ENCODE data around the gene BAHCC1. TPM values are rescaled to one million over a fixed set of nuclear protein-coding genes. Genes with fewer than 3 reads are reported as not detected.
A peak's percentile ranks its signal among the peaks of the same experiment; 100 is the strongest.

Gene BAHCC1
- total RNA-seq, 2 donors from 2014 or later = 0.02 to 0.14 TPM

GRCh38 chr17:81392909-81393654 lies 2.2 kb upstream of the BAHCC1 start:
- Mint-ChIP-seq H3K4me3 (peak overlapping the region; percentile 65), H3K9me3 (no peaks in the 10 kb centered on the region), H3K4me1 (ENCODE audit: low read depth) (peaks cover 25% of the 10 kb centered on the region), H3K27ac (peak overlapping the region; percentile 57), H3K36me3 (ENCODE audit: insufficient read depth in 2 of 2) (peaks cover 2 to 4% of the 10 kb centered on the region in 2 donors), H3K27me3 (ENCODE audit: low read depth) (peaks cover 65% of the 10 kb centered on the region)
- ATAC-seq (replicated peaks in 1 of 2) = no peak
- DNase-seq = peak in 1 of 2 donors; percentile 30

- peak overlapping the region; percentile 91 for H3K27ac Mint-ChIP-seq
- H3K4me3 Mint-ChIP-seq = peak overlapping the region; percentile 84 to 85
- peaks cover 63% of the 10 kb centered on the region for H3K27me3 Mint-ChIP-seq (ENCODE audit: low read depth)
- H3K9me3 Mint-ChIP-seq = no peaks in the 10 kb centered on the region
- H3K4me1 Mint-ChIP-seq (ENCODE audit: low read depth) = peaks cover 28% of the 10 kb centered on the region
- DNase-seq (peak; percentile 92 to 95), ATAC-seq (replicated peaks in 1 of 2) (peak; percentile 63)
- H3K36me3 Mint-ChIP-seq (ENCODE audit: insufficient read depth in 2 of 2) = peaks cover 3 to 5% of the 10 kb centered on the region in 2 donors
Observed at GRCh38 chr17:81393684-81394376, 1.4 kb upstream of the BAHCC1 start.

GRCh38 chr17:81394377-81394920 lies 808 bp upstream of the BAHCC1 start:
- DNase-seq = peak in 1 of 2 donors; percentile 13
- H3K4me1 Mint-ChIP-seq (ENCODE audit: low read depth) = peaks cover 30% of the 10 kb centered on the region
- H3K9me3 Mint-ChIP-seq = no peaks in the 10 kb centered on the region
- peaks cover 4 to 6% of the 10 kb centered on the region in 2 donors for H3K36me3 Mint-ChIP-seq (ENCODE audit: insufficient read depth in 2 of 2)
- H3K27ac Mint-ChIP-seq = peak overlapping the region; percentile 91
- peak overlapping the region; percentile 84 to 85 for H3K4me3 Mint-ChIP-seq
- H3K27me3 Mint-ChIP-seq (ENCODE audit: low read depth) = peaks cover 60% of the 10 kb centered on the region
- ATAC-seq (replicated peaks in 1 of 2) = peak in 1 of 2 donors; percentile 0

- DNase-seq (no peak), ATAC-seq (replicated peaks in 1 of 2) (no peak)
- Mint-ChIP-seq H3K36me3 (ENCODE audit: insufficient read depth in 2 of 2) (peaks cover 4 to 6% of the 10 kb centered on the region in 2 donors), H3K27ac (peak overlapping the region; percentile 80), H3K4me3 (peak overlapping the region; percentile 84 to 85), H3K4me1 (ENCODE audit: low read depth) (peaks cover 30% of the 10 kb centered on the region), H3K27me3 (ENCODE audit: low read depth) (peaks cover 59% of the 10 kb centered on the region), H3K9me3 (no peaks in the 10 kb centered on the region)
Observed at GRCh38 chr17:81395600-81396277, 482 bp downstream of the BAHCC1 start.

- ATAC-seq (replicated peaks in 1 of 2) (no peak), DNase-seq (no peak)
- Mint-ChIP-seq H3K9me3 (no peaks in the 10 kb centered on the region), H3K4me3 (peak overlapping the region in 1 of 2 donors; percentile 62), H3K27ac (no peak overlapping the region), H3K27me3 (ENCODE audit: low read depth) (peaks cover 58% of the 10 kb centered on the region), H3K4me1 (ENCODE audit: low read depth) (peaks cover 30% of the 10 kb centered on the region), H3K36me3 (ENCODE audit: insufficient read depth in 2 of 2) (peaks cover 4 to 6% of the 10 kb centered on the region in 2 donors)
Observed at GRCh38 chr17:81396278-81396721, 1.0 kb downstream of the BAHCC1 start.

GRCh38 chr17:81396722-81397313 lies 1.6 kb downstream of the BAHCC1 start:
- H3K36me3 Mint-ChIP-seq (ENCODE audit: insufficient read depth in 2 of 2) = peaks cover 4 to 6% of the 10 kb centered on the region in 2 donors
- peak; percentile 45 to 57 for DNase-seq
- no peaks in the 10 kb centered on the region for H3K9me3 Mint-ChIP-seq
- peaks cover 30% of the 10 kb centered on the region for H3K4me1 Mint-ChIP-seq (ENCODE audit: low read depth)
- H3K4me3 Mint-ChIP-seq = peak overlapping the region; percentile 62 to 80
- H3K27me3 Mint-ChIP-seq (ENCODE audit: low read depth) = peaks cover 56% of the 10 kb centered on the region
- H3K27ac Mint-ChIP-seq = peak overlapping the region; percentile 57
- peak in 1 of 2 donors; percentile 16 for ATAC-seq (replicated peaks in 1 of 2)

- H3K4me3 Mint-ChIP-seq = peak overlapping the region; percentile 62 to 80
- peaks cover 30% of the 10 kb centered on the region for H3K4me1 Mint-ChIP-seq (ENCODE audit: low read depth)
- ATAC-seq (replicated peaks in 1 of 2) (no peak), DNase-seq (peak; percentile 41 to 47)
- peaks cover 4 to 6% of the 10 kb centered on the region in 2 donors for H3K36me3 Mint-ChIP-seq (ENCODE audit: insufficient read depth in 2 of 2)
- peaks cover 53% of the 10 kb centered on the region for H3K27me3 Mint-ChIP-seq (ENCODE audit: low read depth)
- H3K9me3 Mint-ChIP-seq = no peaks in the 10 kb centered on the region
- H3K27ac Mint-ChIP-seq = peak overlapping the region; percentile 54
Observed at GRCh38 chr17:81397314-81398175, 2.3 kb downstream of the BAHCC1 start.

- DNase-seq (no peak), ATAC-seq (replicated peaks in 1 of 2) (no peak)
- Mint-ChIP-seq H3K4me3 (peak overlapping the region; percentile 87 to 90), H3K9me3 (no peaks in the 10 kb centered on the region), H3K27ac (peak overlapping the region; percentile 54), H3K27me3 (ENCODE audit: low read depth) (peaks cover 58% of the 10 kb centered on the region), H3K36me3 (ENCODE audit: insufficient read depth in 2 of 2) (peaks cover 4 to 6% of the 10 kb centered on the region in 2 donors), H3K4me1 (ENCODE audit: low read depth) (peaks cover 30% of the 10 kb centered on the region)
Observed at GRCh38 chr17:81398176-81398831, 3.0 kb downstream of the BAHCC1 start.

GRCh38 chr17:81398832-81399411 lies 3.7 kb downstream of the BAHCC1 start:
- ATAC-seq (replicated peaks in 1 of 2) = no peak
- H3K27ac Mint-ChIP-seq = peak overlapping the region; percentile 85

GRCh38 chr17:81399481-81400153 lies 4.4 kb downstream of the BAHCC1 start:
- ATAC-seq (replicated peaks in 1 of 2) (no peak), DNase-seq (peak in 1 of 2 donors; percentile 19)
- Mint-ChIP-seq H3K4me3 (peak overlapping the region in 1 of 2 donors; percentile 74), H3K27ac (no peak overlapping the region), H3K27me3 (ENCODE audit: low read depth) (peaks cover 61% of the 10 kb centered on the region), H3K36me3 (ENCODE audit: insufficient read depth in 2 of 2) (peaks cover 4 to 6% of the 10 kb centered on the region in 2 donors), H3K9me3 (no peaks in the 10 kb centered on the region), H3K4me1 (ENCODE audit: low read depth) (peaks cover 22% of the 10 kb centered on the region)

More at GRCh38 chr17:81398832-81399411, 3.7 kb downstream of the BAHCC1 start:
- peaks cover 29% of the 10 kb centered on the region for H3K4me1 Mint-ChIP-seq (ENCODE audit: low read depth)
- H3K9me3 Mint-ChIP-seq = no peaks in the 10 kb centered on the region
- peaks cover 4 to 6% of the 10 kb centered on the region in 2 donors for H3K36me3 Mint-ChIP-seq (ENCODE audit: insufficient read depth in 2 of 2)
- peaks cover 61% of the 10 kb centered on the region for H3K27me3 Mint-ChIP-seq (ENCODE audit: low read depth)
- H3K4me3 Mint-ChIP-seq = peak overlapping the region; percentile 87 to 90
- peak in 1 of 2 donors; percentile 9 for DNase-seq
